Measurements from ENCODE around the gene TMEM38A. TPM values are rescaled to one million over a fixed set of nuclear protein-coding genes. Genes with fewer than 3 reads are reported as not detected.
"Not testable (repeated sequence)": the region's sequence is repeated elsewhere in the genome, so short reads cannot be mapped to it uniquely, and the experiment has no call there.

Gene TMEM38A
- total RNA-seq, 1 experiment from 2014 or later, result 3.8 TPM

DNA sequence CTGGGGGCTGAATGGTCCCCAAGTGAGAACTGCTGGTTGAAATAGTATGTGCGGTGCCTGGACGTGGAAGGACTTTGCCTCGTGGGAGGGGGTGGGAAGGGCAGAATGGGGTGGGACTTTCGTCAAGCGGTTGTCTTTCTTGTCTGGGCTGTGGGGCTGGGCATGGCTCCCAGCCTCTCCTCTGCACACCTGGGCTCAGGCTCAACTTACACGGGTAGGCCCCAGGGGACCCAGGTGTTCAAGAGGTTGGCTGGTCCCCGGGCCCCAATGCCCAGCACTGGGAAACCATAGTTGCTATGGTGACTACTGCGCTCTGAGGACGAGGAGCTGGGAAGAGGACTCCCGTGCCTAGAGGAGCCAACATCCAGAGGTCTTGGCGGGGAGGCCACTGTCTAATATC lies 66.0 kb downstream of the TMEM38A start:
- no TSS peak for BruUV-seq (replicated peaks)
- no peaks in the 10 kb centered on the region for H3K36me3 ChIP-seq (ENCODE audit: control insufficient read depth, insufficient read depth, low read length)
- Mint-ChIP-seq H3K27me3 (ENCODE audit: insufficient read depth, unreplicated experiment) (peaks cover 3% of the 10 kb centered on the region), H3K4me3 (ENCODE audit: unreplicated experiment) (no peak overlapping the region), H3K4me1 (ENCODE audit: low read depth, unreplicated experiment) (no peaks in the 10 kb centered on the region), H3K9me3 (ENCODE audit: unreplicated experiment) (no peaks in the 10 kb centered on the region), H3K27ac (ENCODE audit: unreplicated experiment) (no peak overlapping the region), H3K36me3 (ENCODE audit: insufficient read depth, unreplicated experiment) (no peaks in the 10 kb centered on the region)
- H3K27me3 ChIP-seq (replicated peaks; ENCODE audit: control insufficient read depth, insufficient read depth, low read length), result no peaks in the 10 kb centered on the region
- POLR2A ChIA-PET, result no interaction called here
- intact Hi-C loops (cut with micrococcal nuclease; ENCODE audit: unreplicated experiment), result no loop called here
- CTCF ChIA-PET, result no interaction called here
- no peak overlapping the region for H3K4me3 ChIP-seq (ENCODE audit: low read depth, low read length)
- no peaks in the 10 kb centered on the region for H3K4me1 ChIP-seq
- no peak for DNase-seq
- H3K9me3 ChIP-seq, result no peaks in the 10 kb centered on the region
- TF ChIP-seq, protein P1, sequence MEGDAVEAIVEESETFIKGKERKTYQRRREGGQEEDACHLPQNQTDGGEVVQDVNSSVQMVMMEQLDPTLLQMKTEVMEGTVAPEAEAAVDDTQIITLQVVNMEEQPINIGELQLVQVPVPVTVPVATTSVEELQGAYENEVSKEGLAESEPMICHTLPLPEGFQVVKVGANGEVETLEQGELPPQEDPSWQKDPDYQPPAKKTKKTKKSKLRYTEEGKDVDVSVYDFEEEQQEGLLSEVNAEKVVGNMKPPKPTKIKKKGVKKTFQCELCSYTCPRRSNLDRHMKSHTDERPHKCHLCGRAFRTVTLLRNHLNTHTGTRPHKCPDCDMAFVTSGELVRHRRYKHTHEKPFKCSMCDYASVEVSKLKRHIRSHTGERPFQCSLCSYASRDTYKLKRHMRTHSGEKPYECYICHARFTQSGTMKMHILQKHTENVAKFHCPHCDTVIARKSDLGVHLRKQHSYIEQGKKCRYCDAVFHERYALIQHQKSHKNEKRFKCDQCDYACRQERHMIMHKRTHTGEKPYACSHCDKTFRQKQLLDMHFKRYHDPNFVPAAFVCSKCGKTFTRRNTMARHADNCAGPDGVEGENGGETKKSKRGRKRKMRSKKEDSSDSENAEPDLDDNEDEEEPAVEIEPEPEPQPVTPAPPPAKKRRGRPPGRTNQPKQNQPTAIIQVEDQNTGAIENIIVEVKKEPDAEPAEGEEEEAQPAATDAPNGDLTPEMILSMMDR (IDR thresholded peaks at IDR 0.05; ENCODE audit: insufficient read depth in 1 of 2, low read depth in 1 of 2, low read length in 1 of 2, severe bottlenecking in 1 of 2, unreplicated experiment in 1 of 2), result no peak

DNA sequence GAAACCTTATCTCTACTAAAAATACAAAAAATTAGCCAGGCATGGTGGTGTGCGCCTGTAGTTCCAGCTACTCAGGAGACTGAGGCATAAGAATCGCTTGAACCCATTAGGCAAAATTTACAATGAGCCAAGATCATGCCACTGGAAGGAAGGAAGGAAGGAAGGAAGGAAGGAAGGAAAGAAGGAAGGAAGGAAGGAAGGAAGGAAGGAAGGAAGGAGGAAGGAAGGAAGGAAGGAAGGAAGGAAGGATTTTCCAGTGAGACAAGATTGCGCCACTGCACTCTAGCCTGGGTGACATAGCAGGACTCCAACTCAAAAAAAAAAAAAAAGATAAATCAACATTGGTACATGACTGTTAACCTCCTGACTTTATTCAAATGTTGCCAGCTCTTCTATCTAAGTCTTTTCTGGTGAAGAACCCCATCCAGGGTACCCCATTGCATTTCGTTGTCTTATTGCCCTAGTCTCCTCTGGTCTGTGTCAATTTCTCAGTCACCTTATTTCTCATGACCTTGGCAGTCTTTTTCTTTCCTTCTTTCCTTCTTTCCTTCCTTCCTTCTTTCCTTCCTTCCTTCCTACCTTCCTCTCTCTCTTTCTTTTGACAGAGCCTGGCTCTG lies 74.8 kb downstream of the TMEM38A start:
- CTCF ChIA-PET; H3K27ac Mint-ChIP-seq (ENCODE audit: unreplicated experiment); POLR2A ChIA-PET: not testable (repeated sequence)

DNA sequence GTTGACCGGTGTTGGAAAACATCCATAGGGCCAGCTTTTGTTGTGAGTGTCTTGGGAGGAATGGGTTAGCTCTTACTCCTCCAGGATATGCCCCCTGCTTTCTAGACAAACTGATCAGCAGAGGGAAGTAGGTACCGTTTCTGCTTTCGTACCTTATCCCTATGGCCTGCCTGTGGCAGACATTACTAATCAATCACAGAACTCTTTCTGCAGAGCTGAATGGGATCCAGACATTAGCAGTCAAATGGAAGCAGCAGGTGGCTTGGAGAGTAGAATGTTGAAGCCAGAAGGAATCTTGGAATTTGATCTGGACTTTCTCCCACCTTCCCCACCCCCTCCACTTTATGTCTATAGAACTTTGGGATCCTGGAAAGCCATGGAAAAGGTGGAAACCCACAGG lies 75.8 kb downstream of the TMEM38A start:
- no peaks in the 10 kb centered on the region for H3K36me3 ChIP-seq (ENCODE audit: control insufficient read depth, insufficient read depth, low read length)
- H3K9me3 ChIP-seq, result no peaks in the 10 kb centered on the region
- Mint-ChIP-seq H3K27ac (ENCODE audit: unreplicated experiment) (no peak overlapping the region), H3K36me3 (ENCODE audit: insufficient read depth, unreplicated experiment) (no peaks in the 10 kb centered on the region), H3K4me1 (ENCODE audit: low read depth, unreplicated experiment) (peaks cover 6% of the 10 kb centered on the region), H3K27me3 (ENCODE audit: insufficient read depth, unreplicated experiment) (no peaks in the 10 kb centered on the region), H3K9me3 (ENCODE audit: unreplicated experiment) (peaks cover 14% of the 10 kb centered on the region), H3K4me3 (ENCODE audit: unreplicated experiment) (no peak overlapping the region)
- DNase-seq, result peak in 1 of 2 experiments; percentile 4
- H3K27me3 ChIP-seq (replicated peaks; ENCODE audit: control insufficient read depth, insufficient read depth, low read length), result no peaks in the 10 kb centered on the region
- ChIA-PET POLR2A (no interaction called here), CTCF (no interaction called here)
- TF ChIP-seq, protein P1 (IDR thresholded peaks at IDR 0.05; ENCODE audit: insufficient read depth in 1 of 2, low read depth in 1 of 2, low read length in 1 of 2, severe bottlenecking in 1 of 2, unreplicated experiment in 1 of 2), result no peak
- no TSS peak for BruUV-seq (replicated peaks)
- intact Hi-C loops (cut with micrococcal nuclease; ENCODE audit: unreplicated experiment), result no loop called here
- no peaks in the 10 kb centered on the region for H3K4me1 ChIP-seq
- H3K4me3 ChIP-seq (ENCODE audit: low read depth, low read length), result no peak overlapping the region

More for the DNA sequence above, 74.8 kb downstream of the TMEM38A start:
- H3K4me1 ChIP-seq; BruUV-seq (replicated peaks); H3K27me3 ChIP-seq (replicated peaks; ENCODE audit: control insufficient read depth, insufficient read depth, low read length); H3K9me3 ChIP-seq; H3K4me3 ChIP-seq (ENCODE audit: low read depth, low read length); H3K36me3 ChIP-seq (ENCODE audit: control insufficient read depth, insufficient read depth, low read length); H3K4me3 Mint-ChIP-seq (ENCODE audit: unreplicated experiment); DNase-seq; intact Hi-C loops (cut with micrococcal nuclease; ENCODE audit: unreplicated experiment); H3K36me3 Mint-ChIP-seq (ENCODE audit: insufficient read depth, unreplicated experiment); H3K27me3 Mint-ChIP-seq (ENCODE audit: insufficient read depth, unreplicated experiment); H3K4me1 Mint-ChIP-seq (ENCODE audit: low read depth, unreplicated experiment): not testable (repeated sequence)
- peaks cover 14% of the 10 kb centered on the region for H3K9me3 Mint-ChIP-seq (ENCODE audit: unreplicated experiment)

DNA sequence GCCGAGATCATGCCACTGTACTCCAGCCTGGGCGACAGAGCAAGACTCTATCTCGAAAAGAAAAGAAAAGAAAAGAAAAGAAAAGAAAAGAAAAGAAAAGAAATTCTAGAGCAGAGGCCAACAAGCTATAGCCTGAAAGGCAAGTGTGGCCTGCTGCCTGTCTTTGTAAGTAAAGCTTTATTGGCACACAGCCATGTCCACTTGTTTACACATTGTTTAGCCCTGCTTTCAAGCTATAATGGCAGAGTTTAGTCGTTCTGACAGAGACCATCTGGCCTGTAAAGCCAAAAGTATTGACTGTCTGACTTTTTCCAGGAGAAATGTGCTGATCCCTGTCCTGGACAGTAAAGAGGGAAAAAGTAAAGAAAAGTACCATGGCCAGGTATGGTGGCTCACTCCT lies 77.0 kb downstream of the TMEM38A start:
- Mint-ChIP-seq H3K27me3 (ENCODE audit: insufficient read depth, unreplicated experiment) (no peaks in the 10 kb centered on the region), H3K4me1 (ENCODE audit: low read depth, unreplicated experiment) (peaks cover 6% of the 10 kb centered on the region), H3K9me3 (ENCODE audit: unreplicated experiment) (peaks cover 14% of the 10 kb centered on the region), H3K36me3 (ENCODE audit: insufficient read depth, unreplicated experiment) (no peaks in the 10 kb centered on the region), H3K4me3 (ENCODE audit: unreplicated experiment) (no peak overlapping the region), H3K27ac (ENCODE audit: unreplicated experiment) (no peak overlapping the region)
- no peaks in the 10 kb centered on the region for H3K27me3 ChIP-seq (replicated peaks; ENCODE audit: control insufficient read depth, insufficient read depth, low read length)
- DNase-seq, result no peak
- no TSS peak for BruUV-seq (replicated peaks)
- ChIA-PET CTCF (no interaction called here), POLR2A (no interaction called here)
- H3K4me3 ChIP-seq (ENCODE audit: low read depth, low read length), result no peak overlapping the region
- H3K9me3 ChIP-seq, result no peaks in the 10 kb centered on the region
- H3K36me3 ChIP-seq (ENCODE audit: control insufficient read depth, insufficient read depth, low read length), result no peaks in the 10 kb centered on the region
- no peaks in the 10 kb centered on the region for H3K4me1 ChIP-seq
- TF ChIP-seq, protein P1 (IDR thresholded peaks at IDR 0.05; ENCODE audit: insufficient read depth in 1 of 2, low read depth in 1 of 2, low read length in 1 of 2, severe bottlenecking in 1 of 2, unreplicated experiment in 1 of 2), result no peak
- intact Hi-C loops (cut with micrococcal nuclease; ENCODE audit: unreplicated experiment), result no loop called here

All from Caco-2 (cell line).